HepG2 (cell line): ENCODE data around the gene NRSN2. TPM values are rescaled to one million over a fixed set of nuclear protein-coding genes. Genes with fewer than 3 reads are reported as not detected.
A peak's percentile ranks its signal among the peaks of the same experiment; 100 is the strongest.

Source experiments
- ASH2L ChIP-seq: fragments of 300-600, 200-600 bp; sonication (generic); IDR thresholded peaks from 2 replicates; pipeline ENCODE4 v1.7.0; 2017; ENCODE audit warnings: low read depth, mild to moderate bottlenecking, moderate library complexity, mixed read lengths, low read length; ENCODE audit not compliant: insufficient read length
- ATF7 ChIP-seq, 2 experiments: fragments of 450-650 bp in 1 of 2; sonication (generic) in 1 of 2; formaldehyde crosslinking in 1 of 2; IDR thresholded peaks; 2 replicates each; pipeline versions ENCODE4 v1.4.0 to v1.6.1; 2016 to 2020; ENCODE audit warnings: antibody characterized with exemption in 1 of 2, mild to moderate bottlenecking in 1 of 2, missing genetic modification reagents in 1 of 2
- BCL3 ChIP-seq: sonication (generic); formaldehyde crosslinking; IDR thresholded peaks from 2 replicates; pipeline ENCODE4 v1.5.1; 2020; ENCODE audit warnings: mild to moderate bottlenecking, missing genetic modification reagents, moderate library complexity
- BCL6 ChIP-seq: IDR thresholded peaks from 2 replicates; pipeline ENCODE4 v1.6.1; 2016; ENCODE audit warnings: missing genetic modification reagents, missing compliant biosample characterization
- CBX1 ChIP-seq: IDR thresholded peaks from one replicate; pipeline ENCODE4 v1.6.1; 2016; ENCODE audit warnings: antibody characterized with exemption, low read depth
- ELF3 ChIP-seq: IDR thresholded peaks from 2 replicates; pipeline ENCODE4 v1.6.1; 2016; ENCODE audit warnings: missing genetic modification reagents, missing compliant biosample characterization
- FOXA3 ChIP-seq: IDR thresholded peaks from 2 replicates; pipeline ENCODE4 v1.6.1; 2016; ENCODE audit warnings: missing genetic modification reagents, missing compliant biosample characterization
- HNRNPH1 ChIP-seq: fragments of 200-400 bp; formaldehyde crosslinking; optimal IDR thresholded peaks from 2 replicates; pipeline ENCODE3; 2017; ENCODE audit warnings: mild to moderate bottlenecking, low read depth, low read length
- JARID2 ChIP-seq: sonication (generic); formaldehyde crosslinking; IDR thresholded peaks from 2 replicates; pipeline ENCODE4 v1.8.1; 2023; ENCODE audit warnings: missing genetic modification reagents, inconsistent platforms; ENCODE audit not compliant: insufficient replicate concordance
- KDM5A ChIP-seq: fragments of 200-600 bp; sonication (generic); IDR thresholded peaks from 2 replicates; pipeline ENCODE4 v1.7.0; 2018; ENCODE audit warnings: antibody characterized with exemption, mild to moderate bottlenecking, low read length, borderline replicate concordance
- POGZ ChIP-seq: sonication (generic); formaldehyde crosslinking; IDR thresholded peaks from 2 replicates; pipeline ENCODE4 v1.4.0; 2020; ENCODE audit warnings: mild to moderate bottlenecking, missing genetic modification reagents
- PRDM4 ChIP-seq: sonication (generic); formaldehyde crosslinking; IDR thresholded peaks from 2 replicates; pipeline ENCODE4 v1.9.0; 2021; ENCODE audit warnings: missing genetic modification reagents, borderline replicate concordance
- RXRA ChIP-seq: sonication (generic); formaldehyde crosslinking; IDR thresholded peaks from 2 replicates; pipeline ENCODE4 v1.5.1; 2020; ENCODE audit warnings: missing genetic modification reagents
- RXRB ChIP-seq: IDR thresholded peaks from 2 replicates; pipeline ENCODE4 v1.6.1; 2016; ENCODE audit warnings: borderline replicate concordance, missing genetic modification reagents, missing compliant biosample characterization
- TGIF2 ChIP-seq: IDR thresholded peaks from 2 replicates; pipeline ENCODE4 v1.6.1; 2016; ENCODE audit warnings: control low read depth, missing compliant biosample characterization
- THAP11 ChIP-seq: IDR thresholded peaks from 2 replicates; pipeline ENCODE4 v1.6.1; 2016; ENCODE audit warnings: missing biosample characterization, missing genetic modification reagents
- ZBTB34 ChIP-seq: sonication (generic); formaldehyde crosslinking; IDR thresholded peaks from 2 replicates; pipeline ENCODE4 v1.8.0; 2022; ENCODE audit warnings: mild to moderate bottlenecking, missing genetic modification reagents
- ZBTB4 ChIP-seq: sonication (generic); formaldehyde crosslinking; IDR thresholded peaks from 2 replicates; pipeline ENCODE4 v1.4.0; 2020; ENCODE audit warnings: missing genetic modification reagents, mild to moderate bottlenecking, borderline replicate concordance
- ZNF501 ChIP-seq: sonication (generic); formaldehyde crosslinking; IDR thresholded peaks from 2 replicates; pipeline ENCODE4 v1.5.1; 2020; ENCODE audit warnings: mild to moderate bottlenecking, moderate library complexity, missing genetic modification reagents
- ZNF550 ChIP-seq: sonication (generic); formaldehyde crosslinking; IDR thresholded peaks from 2 replicates; pipeline ENCODE4 v1.4.0; 2020; ENCODE audit warnings: mild to moderate bottlenecking, missing genetic modification reagents, borderline replicate concordance
- ZNF746 ChIP-seq: sonication (generic); formaldehyde crosslinking; IDR thresholded peaks from 2 replicates; pipeline ENCODE4 v1.8.0; 2022; ENCODE audit warnings: mild to moderate bottlenecking, missing genetic modification reagents
- polyA plus RNA-seq, 8 experiments: library from polyadenylated mRNA; depleted of rRNA in 3 of 8; stranded (reverse) in 7 of 8; unstranded in 1 of 8; fragments of >200 nt; fragmentation: Illumina TruSeq in 4 of 8; extraction: Trizol in 4 of 8; gene quantifications; 2 replicates each; pipeline versions ENCODE4 v1.2.1 to v1.2.3, GENCODE V29; 2011 to 2016; ENCODE audit warnings: low read depth in 4 of 8, missing spikeins in 1 of 8, mixed read lengths in 1 of 8; ENCODE audit not compliant: insufficient read depth in 1 of 8
- total RNA-seq, 5 experiments: library from RNA; depleted of rRNA; stranded (reverse); fragments of >200 nt; fragmentation: Illumina TruSeq; extraction: Trizol; gene quantifications; 2 replicates each; pipeline ENCODE4 v1.2.3, GENCODE V29; 2016; ENCODE audit warnings: low read depth in 1 of 5

NRSN2 gene
- total and polyA plus RNA-seq, 2 of the 13 experiments (the other 11 are each of a cell fraction or from before 2014, with no cell fraction given) = 32.3 to 49.4 TPM

GRCh38 chr20:370151-370600 lies 23.3 kb downstream of the NRSN2 start (continued):
- TF ChIP-seq POGZ (peak; percentile 55; the same call in 1 of the 2 replicates), ZBTB4 (no peak), THAP11 (peak; percentile 42), ELF3 (peak; percentile 76), BCL6 (CRISPR knock-in tag) (peak; percentile 83), JARID2 (no peak), RXRB (CRISPR knock-in tag) (peak; percentile 58; the same call in 1 of the 2 replicates), RXRA (CRISPR knock-in tag) (peak; percentile 46; the same call in 1 of the 2 replicates), PRDM4 (CRISPR knock-in tag) (no peak), ASH2L (peak; percentile 42), BCL3 (CRISPR knock-in tag) (0 out of 2 replicates have a peak, but pooled peaks have one; percentile 71), HNRNPH1 (no peak), ZBTB34 (CRISPR knock-in tag) (0 out of 2 replicates have a peak, but pooled peaks have one; percentile 25), ZNF746 (CRISPR knock-in tag) (0 out of 2 replicates have a peak, but pooled peaks have one; percentile 38), ATF7 (IDR thresholded peaks at IDR 0.05) (0 out of 2 replicates have a peak, but pooled peaks have one; percentile 17), ATF7 (CRISPR knock-in tag; IDR thresholded peaks at IDR 0.05) (no peak), FOXA3 (CRISPR knock-in tag) (peak; percentile 92), ZNF501 (CRISPR knock-in tag) (peak; percentile 58; the same call in 1 of the 2 replicates), KDM5A (no peak), ZNF550 (no peak), TGIF2 (CRISPR knock-in tag) (no peak), CBX1 (no peak)
